ENCODE data around the gene KRTAP3-3.

- TF ChIP-seq CTCF (IDR thresholded peaks at IDR 0.05) (no peak), POLR2AphosphoS5 (IDR thresholded peaks at IDR 0.05; ENCODE audit: insufficient read depth in 1 of 2, low read depth in 1 of 2) (no peak), POLR2A (IDR thresholded peaks at IDR 0.05) (no peak)
Measured at GRCh38 chr17:41016578-41017215, 22.7 kb upstream of the KRTAP3-3 start.
